Spinal cord (tissue), 10 donors: ENCODE data around the gene SNTA1. TPM values are rescaled to one million over a fixed set of nuclear protein-coding genes. Genes with fewer than 3 reads are reported as not detected.

Experiments used
- DNase-seq, 6 donors: peaks; one replicate each; pipeline versions ENCODE4 v3.0.0 to v3.0.0-alpha.2; 2013 to 2015; ENCODE audit warnings: low spot score in 6 of 6, low read depth in 4 of 6
- H3K27ac ChIP-seq: one replicate; pipeline ENCODE4 v1.5.1; 2013; ENCODE audit warnings: low read depth, low read length, control low read depth
- H3K27me3 ChIP-seq: one replicate; pipeline ENCODE4 v1.6.1; 2013; ENCODE audit warnings: low read length; ENCODE audit not compliant: control insufficient read depth, insufficient read depth
- H3K36me3 ChIP-seq: one replicate; pipeline ENCODE4 v1.6.1; 2013; ENCODE audit warnings: low read length; ENCODE audit not compliant: control insufficient read depth, insufficient read depth
- H3K4me1 ChIP-seq: one replicate; pipeline ENCODE4 v1.6.1; 2013; ENCODE audit warnings: low read length; ENCODE audit not compliant: control insufficient read depth, insufficient read depth
- H3K4me3 ChIP-seq: one replicate; pipeline ENCODE4 v1.5.1; 2013; ENCODE audit warnings: low read depth, low read length, control low read depth
- H3K9me3 ChIP-seq: one replicate; pipeline ENCODE4 v1.6.1; 2013; ENCODE audit warnings: low read length; ENCODE audit not compliant: control insufficient read depth, insufficient read depth
- WGBS: methylation state at CpG from one replicate; pipeline ENCODE4 v1.1.5; 2013; ENCODE audit warnings: missing lambda C conversion rate; ENCODE audit not compliant: insufficient coverage; 5-methylcytosine and 5-hydroxymethylcytosine counted together
- polyA plus RNA-seq, 2 donors: library from polyadenylated mRNA; unstranded; fragments of 120-200 nt; gene quantifications; one replicate each; pipeline ENCODE4 v1.2.1, GENCODE V29; 2013; ENCODE audit not compliant: insufficient read length in 2 of 2
- total RNA-seq, 2 donors: library from RNA; depleted of rRNA in 1 of 2; stranded (reverse); fragments of 120-200 nt in 1 of 2; fragments of >200 nt in 1 of 2; gene quantifications; one replicate each; pipeline versions ENCODE4 v1.2.3 to v1.2.4, GENCODE V29; 2013 to 2014
- donor health status: healthy.

SNTA1 gene
- total and polyA plus RNA-seq, 4 donors = 20.8 to 87.9 (median 28.6) TPM

GRCh38 chr20:33411242-33411641, 32.3 kb downstream of the SNTA1 start:
- no peaks in the 10 kb centered on the region for H3K27me3 ChIP-seq
- no peak overlapping the region for H3K27ac ChIP-seq
- no peaks in the 10 kb centered on the region for H3K4me1 ChIP-seq
- no peak overlapping the region for H3K4me3 ChIP-seq
- H3K9me3 ChIP-seq = peaks cover 2% of the 10 kb centered on the region
- H3K36me3 ChIP-seq = peaks cover 80% of the 10 kb centered on the region
- 73% methylated on average over 7 of the region's 7 CpGs for WGBS
- peak in 1 of 6 donors; percentile 68 for DNase-seq

DNA sequence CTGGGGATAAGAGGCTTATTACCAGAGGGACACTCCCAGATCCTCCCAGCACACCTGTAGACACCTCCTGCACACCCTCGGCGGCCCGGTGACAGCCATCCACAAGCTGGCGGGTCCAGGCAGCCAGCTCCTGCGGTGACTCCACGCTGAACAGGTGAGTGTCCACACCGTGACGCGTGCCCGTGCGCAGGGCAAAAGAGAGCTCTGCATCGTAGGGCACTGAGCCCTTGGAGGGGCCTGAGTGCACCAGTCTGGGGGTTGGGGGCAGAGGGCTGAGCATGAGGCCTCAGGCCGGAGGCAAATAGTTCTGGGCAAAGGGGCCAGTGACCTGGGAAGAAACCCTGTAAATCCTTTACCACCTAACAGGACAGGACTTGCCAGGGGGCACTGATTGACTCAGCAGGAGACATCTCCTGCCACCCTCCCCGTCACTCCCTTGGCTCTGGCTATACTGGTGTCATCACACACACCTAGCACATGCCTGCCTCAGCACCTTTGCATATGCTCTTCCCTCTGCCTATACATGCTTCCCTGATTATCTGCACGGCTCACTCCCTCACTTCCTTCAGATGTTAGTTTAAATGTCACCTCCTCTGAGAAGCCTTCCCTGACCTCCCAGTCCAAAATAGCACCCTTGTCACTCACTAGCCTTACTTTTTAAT, 33.4 kb downstream of the SNTA1 start:
- Histone ChIP-seq H3K4me1 (no peaks in the 10 kb centered on the region), H3K9me3 (peaks cover 2% of the 10 kb centered on the region), H3K27ac (no peak overlapping the region), H3K36me3 (peaks cover 83% of the 10 kb centered on the region), H3K4me3 (no peak overlapping the region), H3K27me3 (no peaks in the 10 kb centered on the region)
- no peak for DNase-seq
- 96% methylated on average over 11 of the region's 15 CpGs for WGBS

GRCh38 chr20:33408716-33409654, 34.6 kb downstream of the SNTA1 start:
- no peak overlapping the region for H3K4me3 ChIP-seq
- peaks cover 81% of the 10 kb centered on the region for H3K36me3 ChIP-seq
- H3K27ac ChIP-seq = no peak overlapping the region
- H3K4me1 ChIP-seq = no peaks in the 10 kb centered on the region
- peaks cover 2% of the 10 kb centered on the region for H3K9me3 ChIP-seq
- no peaks in the 10 kb centered on the region for H3K27me3 ChIP-seq
- WGBS = 91% methylated on average over 9 of the region's 18 CpGs
- no peak for DNase-seq

DNA sequence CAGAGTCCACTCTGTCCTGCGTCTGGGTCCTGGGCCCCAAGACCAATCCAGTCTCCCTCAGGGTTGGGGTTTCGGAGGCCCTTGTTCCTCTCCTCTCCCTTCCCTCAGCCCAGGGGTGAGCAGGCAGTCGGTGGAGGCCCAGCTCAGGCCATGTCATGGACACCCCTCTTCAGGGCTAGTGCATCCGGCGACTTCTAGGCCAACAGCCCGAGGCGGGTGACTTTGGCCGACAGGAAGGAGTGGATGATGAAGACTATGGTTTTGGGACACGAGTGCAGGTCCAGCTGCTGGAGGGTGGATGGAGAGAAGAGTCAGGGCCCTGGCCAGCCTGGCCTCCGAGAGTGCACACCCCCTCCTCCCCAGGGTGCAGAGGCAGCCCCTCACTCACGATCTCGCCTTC, 35.2 kb downstream of the SNTA1 start:
- H3K4me1 ChIP-seq = no peaks in the 10 kb centered on the region
- peaks cover 76% of the 10 kb centered on the region for H3K36me3 ChIP-seq
- no peak overlapping the region for H3K4me3 ChIP-seq
- WGBS = 89% methylated on average over 9 of the region's 12 CpGs
- no peak overlapping the region for H3K27ac ChIP-seq
- no peaks in the 10 kb centered on the region for H3K27me3 ChIP-seq
- DNase-seq = no peak
- peaks cover 2% of the 10 kb centered on the region for H3K9me3 ChIP-seq

DNA sequence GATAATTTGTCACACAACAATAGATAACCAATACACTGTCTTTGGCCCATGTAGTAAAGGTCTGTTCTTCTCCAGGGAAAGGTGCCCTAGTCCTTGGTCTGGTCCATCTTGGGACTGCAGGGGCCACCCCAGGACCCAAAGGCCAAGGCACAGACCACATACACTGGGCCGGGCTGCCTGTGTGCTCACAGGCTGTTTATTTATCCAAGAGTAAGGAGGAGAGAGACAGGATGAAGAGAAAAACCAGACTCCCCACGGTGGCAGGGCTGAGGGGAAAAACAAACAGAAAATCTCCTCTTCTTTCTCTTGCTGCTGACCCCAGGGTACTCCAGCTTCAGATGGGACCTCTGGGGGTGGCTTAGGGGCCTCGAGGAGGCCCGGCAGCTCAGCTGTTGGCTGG, 35.8 kb downstream of the SNTA1 start:
- no peak for DNase-seq
- peaks cover 71% of the 10 kb centered on the region for H3K36me3 ChIP-seq

DNA sequence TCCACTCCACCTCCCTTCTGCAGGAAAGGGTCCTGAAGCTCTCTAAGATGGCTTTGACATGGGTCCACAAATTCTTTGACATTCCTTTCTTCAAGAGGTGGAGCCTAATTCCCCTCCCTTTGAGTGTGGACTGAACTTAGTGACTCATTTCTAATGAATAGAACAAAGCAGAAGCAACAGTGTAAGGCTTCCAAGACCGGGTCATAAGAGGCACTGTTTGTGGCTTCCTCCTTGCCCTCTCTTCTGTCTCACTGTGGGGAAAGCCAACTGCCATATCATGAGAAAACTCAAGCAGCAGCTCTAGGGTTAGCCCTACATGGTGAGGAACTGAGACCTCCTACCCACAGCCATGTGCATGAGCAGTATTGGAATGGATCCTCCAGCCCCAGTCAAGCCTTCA, 36.3 kb downstream of the SNTA1 start:
- peaks cover 66% of the 10 kb centered on the region for H3K36me3 ChIP-seq
- peaks cover 5% of the 10 kb centered on the region for H3K4me1 ChIP-seq
- H3K9me3 ChIP-seq = peaks cover 2% of the 10 kb centered on the region
- DNase-seq = no peak
- no peak overlapping the region for H3K4me3 ChIP-seq
- 83% methylated on average over 1 of the region's 1 CpG for WGBS
- no peaks in the 10 kb centered on the region for H3K27me3 ChIP-seq
- H3K27ac ChIP-seq = no peak overlapping the region

More for the DNA sequence above, 35.8 kb downstream of the SNTA1 start:
- no peak overlapping the region for H3K4me3 ChIP-seq
- no peaks in the 10 kb centered on the region for H3K4me1 ChIP-seq
- no peak overlapping the region for H3K27ac ChIP-seq
- H3K27me3 ChIP-seq = no peaks in the 10 kb centered on the region
- H3K9me3 ChIP-seq = peaks cover 2% of the 10 kb centered on the region
- 87% methylated on average over 2 of the region's 4 CpGs for WGBS

- DNase-seq = no peak
- Histone ChIP-seq H3K27me3 (no peaks in the 10 kb centered on the region), H3K27ac (no peak overlapping the region), H3K4me1 (peaks cover 23% of the 10 kb centered on the region), H3K36me3 (peaks cover 37% of the 10 kb centered on the region), H3K4me3 (no peak overlapping the region), H3K9me3 (peaks cover 2% of the 10 kb centered on the region)
- no CpG with 5 or more reads among the region's 2 CpGs for WGBS
Measured at GRCh38 chr20:33404281-33404680, 39.3 kb downstream of the SNTA1 start.

- Histone ChIP-seq H3K36me3 (peaks cover 18% of the 10 kb centered on the region), H3K27ac (no peak overlapping the region), H3K4me3 (peak overlapping the region; percentile 80), H3K4me1 (peaks cover 23% of the 10 kb centered on the region), H3K27me3 (no peaks in the 10 kb centered on the region), H3K9me3 (no peaks in the 10 kb centered on the region)
- DNase-seq = no peak
- 47% methylated on average over 5 of the region's 8 CpGs for WGBS
Measured at GRCh38 chr20:33401921-33402369, 41.6 kb downstream of the SNTA1 start.

DNA sequence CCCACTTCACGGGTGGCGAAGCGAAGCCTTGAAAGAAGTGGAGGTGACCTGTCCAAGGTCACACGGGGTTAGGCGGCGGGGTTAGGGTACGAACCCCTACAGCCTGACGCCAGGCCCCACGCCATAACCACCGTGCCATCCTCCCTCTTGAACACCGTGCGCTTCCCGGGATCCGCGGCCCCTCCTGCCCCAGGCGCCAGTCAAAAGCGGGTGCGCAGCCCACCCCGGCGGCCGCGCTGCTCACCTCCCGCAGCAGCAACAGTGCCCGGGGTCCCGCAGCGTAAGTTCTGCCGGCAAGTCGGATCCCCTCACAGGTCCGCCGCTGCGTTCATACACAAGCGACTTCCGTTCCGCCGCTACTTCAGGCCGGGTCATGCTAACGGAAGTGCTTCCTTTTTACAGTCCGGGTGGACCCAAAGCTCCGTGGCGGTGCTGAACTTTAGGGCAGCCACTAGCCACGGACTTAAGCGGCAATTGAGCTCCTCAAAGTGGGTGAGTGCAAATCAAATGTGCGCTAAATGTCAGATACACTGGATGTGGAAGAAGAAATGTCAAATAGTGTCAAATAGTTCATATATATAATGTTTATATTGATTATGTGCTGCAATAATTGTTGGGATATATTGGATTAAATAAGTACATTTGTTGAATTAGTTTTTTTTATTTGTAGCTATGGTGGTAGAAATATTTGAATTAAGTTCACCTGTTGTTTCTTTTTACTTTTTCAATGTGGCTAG, 42.2 kb downstream of the SNTA1 start, which contains the start of gene CDK5RAP1:
CDK5RAP1 (minus strand) TSS at position 336 of the 737 bp plus-strand sequence. CDS start 4,455 bp downstream, outside the sequence.
- 0% methylated on average over 42 of the region's 43 CpGs for WGBS

More for the DNA sequence above, 42.2 kb downstream of the SNTA1 start, which contains the start of gene CDK5RAP1:
- peak; percentile 69 to 97 (median 84) for DNase-seq
- Histone ChIP-seq H3K9me3 (no peaks in the 10 kb centered on the region), H3K4me3 (peak within 1 kb of the TSS; percentile 80), H3K27ac (peak within 1 kb of the TSS; percentile 25), H3K36me3 (peaks cover 16% of the 10 kb centered on the region), H3K4me1 (peaks cover 23% of the 10 kb centered on the region), H3K27me3 (no peaks in the 10 kb centered on the region)
